Measurements from ENCODE around the gene LRCOL1.

Gene LRCOL1

DNA sequence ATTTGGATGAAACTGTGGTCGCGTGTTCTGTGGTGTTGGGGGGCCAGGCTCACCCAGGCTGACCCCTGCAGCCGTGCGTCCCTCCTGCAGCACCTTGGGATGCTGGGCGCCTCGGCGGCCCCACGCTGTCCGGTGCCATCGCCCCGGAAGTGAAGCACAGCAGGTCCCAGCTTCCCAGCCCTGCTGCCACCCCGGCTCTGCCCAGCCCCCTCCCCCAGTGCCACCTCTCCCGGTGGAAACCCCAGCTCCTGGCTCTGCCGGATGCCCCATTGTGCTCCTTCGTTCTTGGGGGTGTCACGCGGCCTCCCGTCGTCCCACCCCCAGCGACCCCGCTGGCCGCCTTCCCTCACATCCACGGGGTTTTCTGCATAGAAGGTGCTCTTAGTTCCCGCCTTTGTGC lies 25.2 kb downstream of the LRCOL1 start:
- DNase-seq (ENCODE audit: low read depth), result no peak
- TF ChIP-seq, protein P1, sequence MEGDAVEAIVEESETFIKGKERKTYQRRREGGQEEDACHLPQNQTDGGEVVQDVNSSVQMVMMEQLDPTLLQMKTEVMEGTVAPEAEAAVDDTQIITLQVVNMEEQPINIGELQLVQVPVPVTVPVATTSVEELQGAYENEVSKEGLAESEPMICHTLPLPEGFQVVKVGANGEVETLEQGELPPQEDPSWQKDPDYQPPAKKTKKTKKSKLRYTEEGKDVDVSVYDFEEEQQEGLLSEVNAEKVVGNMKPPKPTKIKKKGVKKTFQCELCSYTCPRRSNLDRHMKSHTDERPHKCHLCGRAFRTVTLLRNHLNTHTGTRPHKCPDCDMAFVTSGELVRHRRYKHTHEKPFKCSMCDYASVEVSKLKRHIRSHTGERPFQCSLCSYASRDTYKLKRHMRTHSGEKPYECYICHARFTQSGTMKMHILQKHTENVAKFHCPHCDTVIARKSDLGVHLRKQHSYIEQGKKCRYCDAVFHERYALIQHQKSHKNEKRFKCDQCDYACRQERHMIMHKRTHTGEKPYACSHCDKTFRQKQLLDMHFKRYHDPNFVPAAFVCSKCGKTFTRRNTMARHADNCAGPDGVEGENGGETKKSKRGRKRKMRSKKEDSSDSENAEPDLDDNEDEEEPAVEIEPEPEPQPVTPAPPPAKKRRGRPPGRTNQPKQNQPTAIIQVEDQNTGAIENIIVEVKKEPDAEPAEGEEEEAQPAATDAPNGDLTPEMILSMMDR (IDR thresholded peaks at IDR 0.05; ENCODE audit: insufficient read depth, low read depth, low read length, missing control alignments), result no peak
- no peak overlapping the region for H3K4me3 ChIP-seq (ENCODE audit: low read length)

DNA sequence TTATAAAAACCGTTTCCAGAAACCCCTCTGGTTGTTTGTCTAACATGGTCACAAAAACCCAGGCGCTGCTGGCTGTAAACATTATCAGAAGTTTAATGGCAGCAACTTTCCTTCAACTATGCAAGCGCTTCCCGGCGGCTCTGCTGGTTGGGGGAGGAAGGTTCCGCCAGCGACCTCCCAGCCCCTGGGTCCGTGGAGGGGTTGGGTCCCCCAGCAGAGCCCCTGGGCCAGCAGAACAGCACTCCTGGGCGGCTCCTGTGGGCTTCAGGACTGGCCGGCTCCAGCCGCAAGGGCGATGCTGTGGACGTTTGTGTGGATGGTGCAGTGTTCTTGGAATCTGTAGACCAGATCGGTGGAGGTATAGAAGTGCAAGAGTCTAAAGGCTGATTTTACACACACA lies 26.0 kb downstream of the LRCOL1 start:
- TF ChIP-seq, protein P1 (IDR thresholded peaks at IDR 0.05; ENCODE audit: insufficient read depth, low read depth, low read length, missing control alignments), result no peak
- no peak for DNase-seq (ENCODE audit: low read depth)
- H3K4me3 ChIP-seq (ENCODE audit: low read length), result no peak overlapping the region

DNA sequence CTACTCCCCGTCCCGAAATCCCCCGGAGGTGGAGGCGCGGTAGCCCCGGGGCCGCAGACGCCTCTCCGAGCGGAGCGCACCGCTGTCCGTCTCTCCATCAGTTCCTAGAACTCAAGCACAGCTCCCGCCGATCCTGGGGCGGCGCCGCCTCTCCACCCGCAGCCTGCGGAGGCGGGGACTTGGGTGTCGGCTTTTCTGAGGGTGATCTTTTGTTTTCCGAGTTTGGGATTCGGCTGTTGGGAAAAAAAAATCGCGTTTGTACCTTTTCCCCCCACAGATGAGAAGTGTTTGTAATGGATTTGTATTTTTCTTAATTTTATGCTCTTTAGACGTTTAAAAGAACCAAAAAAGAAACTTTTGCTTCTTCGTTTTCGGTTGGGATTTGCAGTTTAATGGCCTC lies 26.6 kb downstream of the LRCOL1 start:
- TF ChIP-seq, protein P1 (IDR thresholded peaks at IDR 0.05; ENCODE audit: insufficient read depth, low read depth, low read length, missing control alignments), result no peak
- H3K4me3 ChIP-seq (ENCODE audit: low read length), result no peak overlapping the region
- no peak for DNase-seq (ENCODE audit: low read depth)

DNA sequence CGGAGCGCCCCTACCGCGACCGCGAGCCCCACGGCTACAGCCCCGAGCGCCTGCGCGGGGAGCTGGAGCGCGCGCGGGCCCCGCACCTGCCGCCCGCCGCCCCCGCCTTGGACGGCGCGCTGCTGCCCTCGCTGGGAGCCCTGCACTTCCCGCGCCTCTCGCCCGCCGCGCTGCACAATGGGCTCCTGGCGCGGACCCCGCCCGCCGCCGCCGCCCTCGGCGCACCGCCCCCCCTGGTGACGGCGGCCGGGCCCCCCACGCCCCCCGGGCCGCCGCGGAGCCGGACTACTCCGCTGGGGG lies 27.0 kb downstream of the LRCOL1 start:
- H3K4me3 ChIP-seq (ENCODE audit: low read length), result no peak overlapping the region
- DNase-seq (ENCODE audit: low read depth), result no peak
- TF ChIP-seq, protein P1 (IDR thresholded peaks at IDR 0.05; ENCODE audit: insufficient read depth, low read depth, low read length, missing control alignments), result no peak

DNA sequence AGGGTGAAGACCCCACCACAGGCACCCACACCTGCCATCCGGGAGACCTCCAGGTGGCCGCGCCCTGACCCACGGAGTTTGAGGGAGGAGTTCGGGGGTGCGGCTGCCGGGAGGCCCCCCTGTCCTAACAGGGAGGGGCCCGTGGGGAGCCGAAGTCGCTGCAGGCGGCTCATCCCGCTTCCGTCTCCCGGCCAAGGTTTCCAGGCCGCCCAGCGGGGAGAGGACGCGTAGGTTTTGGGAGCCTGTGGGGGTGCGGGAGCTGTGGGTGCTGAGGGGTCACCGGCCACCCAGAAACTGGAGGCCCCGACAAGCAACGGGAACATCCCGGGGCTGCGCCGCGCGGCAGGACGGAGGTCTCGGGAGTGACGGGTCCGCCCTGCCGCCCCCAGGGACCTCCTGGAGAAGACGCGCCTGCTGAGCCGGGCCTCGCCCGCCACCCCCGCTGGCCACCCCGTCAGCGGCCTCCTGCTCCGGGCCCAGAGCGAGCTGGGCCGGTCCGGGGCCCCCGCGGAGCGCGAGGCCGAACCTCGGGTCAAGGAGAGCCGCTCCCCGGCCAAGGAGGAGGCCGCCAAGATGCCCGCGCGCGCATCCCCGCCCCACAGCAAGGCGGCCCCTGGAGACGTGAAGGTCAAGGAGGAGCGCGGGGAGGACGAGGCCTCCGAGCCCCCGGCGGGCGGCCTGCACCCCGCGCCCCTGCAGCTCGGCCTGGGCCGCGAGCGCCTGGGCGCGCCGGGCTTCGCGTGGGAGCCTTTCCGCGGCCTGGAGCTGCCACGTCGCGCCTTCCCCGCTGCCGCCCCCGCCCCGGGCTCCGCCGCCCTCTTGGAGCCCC lies 27.6 kb downstream of the LRCOL1 start:
- H3K4me3 ChIP-seq (ENCODE audit: low read length), result no peak overlapping the region
- no peak for DNase-seq (ENCODE audit: low read depth)
- TF ChIP-seq, protein P1 (IDR thresholded peaks at IDR 0.05; ENCODE audit: insufficient read depth, low read depth, low read length, missing control alignments), result no peak

DNA sequence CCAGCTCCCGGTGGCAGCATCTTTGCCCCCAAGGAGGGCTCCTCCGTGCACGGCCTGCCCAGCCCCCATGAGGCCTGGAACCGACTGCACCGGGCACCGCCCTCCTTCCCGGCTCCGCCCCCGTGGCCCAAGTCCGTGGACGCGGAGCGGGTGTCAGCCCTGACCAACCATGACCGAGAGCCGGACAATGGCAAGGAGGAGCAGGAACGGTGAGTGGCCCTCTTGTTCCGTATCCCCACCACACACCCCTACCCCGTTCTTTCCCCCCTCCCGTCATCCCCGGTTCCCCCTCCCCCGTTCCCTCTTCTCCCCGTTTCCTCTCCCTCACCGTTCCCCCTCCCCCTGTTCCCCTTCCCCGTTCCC lies 28.3 kb downstream of the LRCOL1 start:
- TF ChIP-seq, protein P1 (IDR thresholded peaks at IDR 0.05; ENCODE audit: insufficient read depth, low read depth, low read length, missing control alignments), result no peak
- no peak overlapping the region for H3K4me3 ChIP-seq (ENCODE audit: low read length)
- DNase-seq (ENCODE audit: low read depth), result no peak
